WTC11 (cell line): ENCODE data around the gene RAC2.

ENCODE experiments used
- ARID4B ChIP-seq: sonication (generic); formaldehyde crosslinking; IDR thresholded peaks from 2 replicates; pipeline ENCODE4 v1.8.0; 2023; ENCODE audit warnings: missing genetic modification reagents, mild to moderate bottlenecking, borderline replicate concordance
- CBFB ChIP-seq: sonication (generic); formaldehyde crosslinking; IDR thresholded peaks from 2 replicates; pipeline ENCODE4 v1.8.1; 2022; ENCODE audit warnings: mild to moderate bottlenecking, low read depth, missing genetic modification reagents
- CTCF ChIP-seq: fragments of 200-600 bp; IDR thresholded peaks from 2 replicates; pipeline ENCODE4 v1.8.0; 2022; ENCODE audit warnings: antibody characterized with exemption
- E2F1 ChIP-seq: sonication (generic); formaldehyde crosslinking; IDR thresholded peaks from 2 replicates; pipeline ENCODE4 v1.8.0; 2022; ENCODE audit warnings: mild to moderate bottlenecking, missing genetic modification reagents
- JUN ChIP-seq: sonication (generic); formaldehyde crosslinking; IDR thresholded peaks from 2 replicates; pipeline ENCODE4 v1.8.0; 2023; ENCODE audit warnings: mild to moderate bottlenecking, missing genetic modification reagents
- KAT7 ChIP-seq: sonication (generic); formaldehyde crosslinking; IDR thresholded peaks from 2 replicates; pipeline ENCODE4 v1.8.1; 2023; ENCODE audit warnings: missing genetic modification reagents, mild to moderate bottlenecking, borderline replicate concordance
- MAX ChIP-seq: sonication (generic); formaldehyde crosslinking; IDR thresholded peaks from 2 replicates; pipeline ENCODE4 v1.8.0; 2022; ENCODE audit warnings: mild to moderate bottlenecking, missing genetic modification reagents
- USF1 ChIP-seq: sonication (generic); formaldehyde crosslinking; IDR thresholded peaks from 2 replicates; pipeline ENCODE4 v1.8.0; 2022; ENCODE audit warnings: mild to moderate bottlenecking, missing genetic modification reagents
- USF2 ChIP-seq: sonication (generic); formaldehyde crosslinking; IDR thresholded peaks from 2 replicates; pipeline ENCODE4 v1.8.1; 2023; ENCODE audit warnings: mild to moderate bottlenecking, missing genetic modification reagents, moderate library complexity
- ZNF138 ChIP-seq: sonication (generic); formaldehyde crosslinking; conservative IDR thresholded peaks from 2 replicates; pipeline ENCODE4 v1.8.1; 2022; ENCODE audit warnings: mild to moderate bottlenecking, moderate library complexity, missing genetic modification reagents

- no peak for TF ChIP-seq ZNF138
- no peak for TF ChIP-seq CTCF
- no peak for TF ChIP-seq USF2
- no peak for TF ChIP-seq KAT7 (CRISPR knock-in tag)
- no peak for TF ChIP-seq E2F1 (CRISPR knock-in tag)
- no peak for TF ChIP-seq JUN (CRISPR knock-in tag)
- no peak for TF ChIP-seq MAX
- TF ChIP-seq USF1: no peak
- TF ChIP-seq ARID4B (CRISPR knock-in tag): no peak
- TF ChIP-seq CBFB (CRISPR knock-in tag): no peak
These were observed 41.4 kb downstream of the RAC2 start for GRCh38 chr22:37202716-37203115.
